Duodenal mucosa (tissue), 2 donors: Measurements from ENCODE around the gene IL17C.

Experiments used
- H3K27ac ChIP-seq: one replicate; pipeline ENCODE4 v1.7.0; 2013; ENCODE audit warnings: low read depth, low read length
- H3K27me3 ChIP-seq, 2 donors: one replicate each; pipeline ENCODE4 v1.7.0; 2013; ENCODE audit warnings: low read length in 2 of 2, control low read depth in 1 of 2; ENCODE audit not compliant: insufficient read depth in 2 of 2, control insufficient read depth in 1 of 2
- H3K36me3 ChIP-seq, 2 donors: one replicate each; pipeline ENCODE4 v1.7.0; 2013; ENCODE audit warnings: low read length in 2 of 2, control low read depth in 1 of 2; ENCODE audit not compliant: insufficient read depth in 2 of 2, control insufficient read depth in 1 of 2
- H3K4me1 ChIP-seq, 2 donors: one replicate each; pipeline ENCODE4 v1.7.0; 2013; ENCODE audit warnings: low read length in 2 of 2, control low read depth in 1 of 2; ENCODE audit not compliant: insufficient read depth in 2 of 2, control insufficient read depth in 1 of 2
- H3K4me3 ChIP-seq, 2 donors: one replicate each; pipeline ENCODE4 v1.7.0; 2013; ENCODE audit warnings: low read length in 2 of 2, low read depth in 1 of 2
- H3K9ac ChIP-seq, 2 donors: one replicate each; pipeline ENCODE4 v1.7.0; 2013; ENCODE audit warnings: low read length in 2 of 2, low read depth in 1 of 2
- H3K9me3 ChIP-seq, 2 donors: one replicate each; pipeline ENCODE4 v1.7.0; 2013; ENCODE audit warnings: low read length in 2 of 2, control low read depth in 1 of 2; ENCODE audit not compliant: control insufficient read depth in 1 of 2

IL17C gene

DNA sequence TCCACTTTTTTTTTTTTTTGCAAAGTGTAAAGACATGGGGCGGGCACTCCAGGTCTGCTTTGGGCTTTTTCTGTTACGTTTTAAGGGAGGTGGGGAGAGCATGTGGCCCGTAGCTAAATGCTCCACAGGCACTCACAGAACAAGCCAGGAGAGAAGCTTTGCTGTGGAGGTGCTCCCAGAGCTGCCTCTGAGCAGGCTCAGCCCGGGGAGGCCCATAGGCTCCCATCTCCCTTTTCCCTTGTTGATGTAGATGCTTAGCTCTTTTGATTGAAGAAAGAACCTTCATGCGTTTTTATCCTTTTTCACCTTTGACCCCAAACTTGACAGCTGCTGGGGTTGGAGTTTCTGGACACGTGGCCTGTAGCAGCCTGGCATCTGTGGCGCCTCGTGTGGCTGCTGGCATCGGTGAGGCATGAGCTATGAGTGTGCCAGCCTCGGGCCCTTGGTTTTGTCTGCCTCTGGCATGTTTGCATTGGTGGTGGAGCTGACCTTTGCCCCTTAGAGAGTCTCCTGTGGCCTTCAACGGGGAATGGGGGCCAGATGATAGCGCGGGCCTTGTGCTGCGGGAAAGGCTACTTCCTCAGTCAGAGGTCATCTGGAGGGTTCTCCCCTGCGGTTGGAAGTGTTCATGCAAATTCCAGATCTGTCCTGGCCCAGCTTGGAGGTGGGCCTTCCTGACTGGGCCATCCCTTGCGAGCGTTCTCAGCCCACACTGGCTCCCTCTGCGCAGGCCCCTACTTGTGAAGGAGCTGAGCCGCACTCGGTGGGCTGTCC lies 20.0 kb upstream of the IL17C start:
- H3K36me3 ChIP-seq, result peaks cover 16 to 46% of the 10 kb centered on the region in 2 donors

GRCh38 chr16:88618956-88619667 lies 19.3 kb upstream of the IL17C start:
- Histone ChIP-seq H3K27ac (no peak overlapping the region), H3K9ac (peak overlapping the region in 1 of 2 donors; percentile 6), H3K9me3 (no peaks in the 10 kb centered on the region), H3K4me3 (no peak overlapping the region), H3K4me1 (peaks cover 40 to 50% of the 10 kb centered on the region in 2 donors), H3K36me3 (peaks cover 21 to 52% of the 10 kb centered on the region in 2 donors), H3K27me3 (no peaks in the 10 kb centered on the region)

More for the DNA sequence above, 20.0 kb upstream of the IL17C start:
- H3K4me1 ChIP-seq, result peaks cover 40 to 50% of the 10 kb centered on the region in 2 donors
- H3K4me3 ChIP-seq, result no peak overlapping the region
- no peak overlapping the region for H3K27ac ChIP-seq
- no peaks in the 10 kb centered on the region for H3K9me3 ChIP-seq
- H3K27me3 ChIP-seq, result no peaks in the 10 kb centered on the region
- H3K9ac ChIP-seq, result peak overlapping the region in 1 of 2 donors; percentile 18

DNA sequence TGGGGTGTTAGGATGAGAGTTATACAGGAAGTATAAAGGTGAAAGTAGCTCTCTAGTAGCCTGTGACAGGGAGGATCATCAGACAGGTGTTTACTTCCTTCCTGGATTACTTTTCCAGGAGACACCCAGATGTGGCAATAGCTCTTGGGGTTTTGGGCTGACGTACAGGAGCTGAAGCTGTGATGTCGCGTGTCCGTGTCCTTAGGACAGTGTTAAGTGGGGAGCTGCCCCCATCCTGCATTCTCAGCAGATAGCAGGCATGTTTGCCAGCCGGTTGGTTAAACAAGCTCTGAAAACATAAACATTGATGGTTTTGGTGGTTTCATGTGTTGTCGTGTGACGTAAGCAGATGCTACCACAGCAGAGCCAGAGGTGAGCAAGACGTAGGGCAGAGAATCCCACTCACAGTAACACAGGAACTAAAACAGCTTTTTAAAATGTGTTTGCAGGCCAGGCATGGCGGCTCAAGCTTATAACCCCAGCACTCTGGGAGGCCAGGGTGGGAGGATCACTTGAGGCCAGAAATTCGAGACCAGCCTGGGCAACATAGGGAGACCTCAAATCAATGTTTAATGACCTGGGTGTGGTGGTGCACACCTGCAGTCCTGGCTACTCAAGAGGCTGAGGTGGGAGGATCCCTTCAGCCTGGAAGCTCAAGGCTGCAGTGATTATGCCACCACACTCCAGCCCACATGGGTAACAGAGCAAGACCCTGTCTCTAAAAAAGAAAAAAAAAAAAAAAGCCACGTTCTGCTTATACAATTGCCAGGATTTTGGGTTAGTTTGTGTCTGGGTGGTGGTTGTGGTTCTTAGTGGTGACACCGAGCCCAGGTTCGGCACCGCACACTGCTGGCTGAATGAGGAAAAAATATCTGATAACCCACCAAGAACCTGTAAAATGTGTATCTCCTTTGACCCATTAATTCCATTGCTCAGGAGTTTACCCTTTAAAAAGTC lies 18.2 kb upstream of the IL17C start:
- no peak overlapping the region for H3K4me3 ChIP-seq
- peak overlapping the region in 1 of 2 donors; percentile 6 for H3K9ac ChIP-seq
- no peak overlapping the region for H3K27ac ChIP-seq
- H3K36me3 ChIP-seq, result peaks cover 26 to 55% of the 10 kb centered on the region in 2 donors
- H3K9me3 ChIP-seq, result no peaks in the 10 kb centered on the region
- H3K27me3 ChIP-seq, result no peaks in the 10 kb centered on the region
- H3K4me1 ChIP-seq, result peaks cover 40 to 50% of the 10 kb centered on the region in 2 donors

- Histone ChIP-seq H3K27me3 (no peaks in the 10 kb centered on the region), H3K36me3 (peaks cover 24 to 69% of the 10 kb centered on the region in 2 donors), H3K9me3 (no peaks in the 10 kb centered on the region), H3K4me3 (no peak overlapping the region), H3K9ac (no peak overlapping the region), H3K4me1 (peaks cover 22 to 33% of the 10 kb centered on the region in 2 donors), H3K27ac (no peak overlapping the region)
These were observed 16.2 kb upstream of the IL17C start for GRCh38 chr16:88622125-88622524.

GRCh38 chr16:88622866-88623265 lies 15.5 kb upstream of the IL17C start:
- Histone ChIP-seq H3K27ac (no peak overlapping the region), H3K4me1 (peaks cover 14 to 26% of the 10 kb centered on the region in 2 donors), H3K9me3 (no peaks in the 10 kb centered on the region), H3K36me3 (peaks cover 26 to 75% of the 10 kb centered on the region in 2 donors), H3K4me3 (no peak overlapping the region), H3K9ac (no peak overlapping the region), H3K27me3 (no peaks in the 10 kb centered on the region)

DNA sequence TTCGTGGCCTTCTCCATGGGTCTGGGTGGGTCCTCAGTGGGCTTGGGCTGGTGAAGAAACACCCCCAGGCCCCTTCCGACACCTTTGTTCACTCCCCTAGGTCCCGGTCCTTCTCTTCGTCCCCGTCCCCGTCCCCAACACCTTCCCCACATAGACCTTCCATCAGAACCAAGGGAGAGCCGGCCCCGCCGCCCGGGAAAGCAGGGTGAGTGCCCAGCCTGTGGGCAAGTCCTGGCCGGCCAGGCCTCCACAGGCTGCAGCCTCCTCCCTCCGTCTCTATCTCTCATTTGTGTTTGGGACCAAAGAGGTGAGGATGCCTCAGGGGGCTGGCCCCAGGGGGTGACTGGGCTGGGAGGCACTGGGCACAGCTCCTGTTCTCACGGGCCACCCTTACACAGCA lies 14.5 kb upstream of the IL17C start:
- Histone ChIP-seq H3K27ac (no peak overlapping the region), H3K9ac (no peak overlapping the region), H3K36me3 (peaks cover 31 to 78% of the 10 kb centered on the region in 2 donors), H3K27me3 (no peaks in the 10 kb centered on the region), H3K9me3 (no peaks in the 10 kb centered on the region), H3K4me1 (peaks cover 5 to 16% of the 10 kb centered on the region in 2 donors), H3K4me3 (no peak overlapping the region)

- Histone ChIP-seq H3K9ac (no peak overlapping the region), H3K4me3 (no peak overlapping the region), H3K27ac (no peak overlapping the region), H3K27me3 (no peaks in the 10 kb centered on the region), H3K36me3 (peaks cover 31 to 75% of the 10 kb centered on the region in 2 donors), H3K4me1 (peaks cover 0 to 11% of the 10 kb centered on the region in 2 donors), H3K9me3 (no peaks in the 10 kb centered on the region)
These were observed 13.9 kb upstream of the IL17C start for GRCh38 chr16:88624481-88624880.

GRCh38 chr16:88624977-88625576 lies 13.3 kb upstream of the IL17C start:
- H3K4me1 ChIP-seq, result peaks cover 0 to 5% of the 10 kb centered on the region in 2 donors
- no peak overlapping the region for H3K9ac ChIP-seq
- no peak overlapping the region for H3K4me3 ChIP-seq
- H3K27ac ChIP-seq, result no peak overlapping the region
- H3K27me3 ChIP-seq, result no peaks in the 10 kb centered on the region
- H3K9me3 ChIP-seq, result no peaks in the 10 kb centered on the region
- H3K36me3 ChIP-seq, result peaks cover 31 to 75% of the 10 kb centered on the region in 2 donors

GRCh38 chr16:88626646-88627045 lies 11.7 kb upstream of the IL17C start:
- Histone ChIP-seq H3K9ac (no peak overlapping the region), H3K36me3 (peaks cover 31 to 84% of the 10 kb centered on the region in 2 donors), H3K4me3 (no peak overlapping the region), H3K9me3 (no peaks in the 10 kb centered on the region), H3K27ac (no peak overlapping the region), H3K4me1 (no peaks in the 10 kb centered on the region), H3K27me3 (no peaks in the 10 kb centered on the region)
